Measurements from ENCODE around the gene TAMALIN. TPM values are rescaled to one million over a fixed set of nuclear protein-coding genes. Genes with fewer than 3 reads are reported as not detected.

Gene TAMALIN
- total RNA-seq, 6 experiments from 2014 or later, result 0.24 to 1.00 (median 0.69) TPM

- no peak overlapping the region for H3K27ac Mint-ChIP-seq
- H3K36me3 Mint-ChIP-seq (ENCODE audit: low read depth), result no peaks in the 10 kb centered on the region
- H3K9me3 Mint-ChIP-seq, result no peaks in the 10 kb centered on the region
- no peak for DNase-seq
- no peak for TF ChIP-seq CTCF (IDR thresholded peaks at IDR 0.05)
- H3K4me1 Mint-ChIP-seq (ENCODE audit: low read depth), result no peaks in the 10 kb centered on the region; the same call in 1 of the 2 replicates
- H3K27me3 Mint-ChIP-seq (ENCODE audit: insufficient read depth), result no peaks in the 10 kb centered on the region
- H3K4me3 Mint-ChIP-seq, result no peak overlapping the region
Measured at GRCh38 chr12:52013626-52014310, 7.0 kb downstream of the TAMALIN start.

GRCh38 chr12:52014567-52015530, 8.1 kb downstream of the TAMALIN start:
- H3K4me1 Mint-ChIP-seq (ENCODE audit: low read depth), result no peaks in the 10 kb centered on the region; the same call in 1 of the 2 replicates
- DNase-seq, result no peak
- H3K36me3 Mint-ChIP-seq (ENCODE audit: low read depth), result no peaks in the 10 kb centered on the region
- no peak overlapping the region for H3K4me3 Mint-ChIP-seq
- H3K9me3 Mint-ChIP-seq, result no peaks in the 10 kb centered on the region
- H3K27ac Mint-ChIP-seq, result no peak overlapping the region
- peaks cover 3% of the 10 kb centered on the region; the same call in 1 of the 2 replicates for H3K27me3 Mint-ChIP-seq (ENCODE audit: insufficient read depth)
- no peak for TF ChIP-seq CTCF (IDR thresholded peaks at IDR 0.05)

GRCh38 chr12:52015532-52016041, 8.8 kb downstream of the TAMALIN start:
- Mint-ChIP-seq H3K36me3 (ENCODE audit: low read depth) (no peaks in the 10 kb centered on the region), H3K4me1 (ENCODE audit: low read depth) (peaks cover 7% of the 10 kb centered on the region), H3K27ac (no peak overlapping the region), H3K27me3 (ENCODE audit: insufficient read depth) (peaks cover 3% of the 10 kb centered on the region; the same call in 1 of the 2 replicates), H3K4me3 (no peak overlapping the region), H3K9me3 (no peaks in the 10 kb centered on the region)
- DNase-seq, result no peak
- no peak for TF ChIP-seq CTCF (IDR thresholded peaks at IDR 0.05)

- no peak for TF ChIP-seq CTCF (IDR thresholded peaks at IDR 0.05)
- peaks cover 3% of the 10 kb centered on the region; the same call in 1 of the 2 replicates for H3K27me3 Mint-ChIP-seq (ENCODE audit: insufficient read depth)
- H3K4me1 Mint-ChIP-seq (ENCODE audit: low read depth), result peaks cover 8% of the 10 kb centered on the region
- H3K27ac Mint-ChIP-seq, result no peak overlapping the region
- no peaks in the 10 kb centered on the region for H3K36me3 Mint-ChIP-seq (ENCODE audit: low read depth)
- H3K4me3 Mint-ChIP-seq, result no peak overlapping the region
- DNase-seq, result no peak
- no peaks in the 10 kb centered on the region for H3K9me3 Mint-ChIP-seq
Measured at GRCh38 chr12:52018433-52019112, 11.8 kb downstream of the TAMALIN start.

GRCh38 chr12:52019113-52019770, 12.5 kb downstream of the TAMALIN start:
- H3K27ac Mint-ChIP-seq, result no peak overlapping the region
- no peaks in the 10 kb centered on the region for H3K36me3 Mint-ChIP-seq (ENCODE audit: low read depth)
- no peaks in the 10 kb centered on the region for H3K9me3 Mint-ChIP-seq
- TF ChIP-seq CTCF (IDR thresholded peaks at IDR 0.05), result no peak
- H3K27me3 Mint-ChIP-seq (ENCODE audit: insufficient read depth), result peaks cover 4% of the 10 kb centered on the region
- no peak for DNase-seq
- H3K4me1 Mint-ChIP-seq (ENCODE audit: low read depth), result peaks cover 13% of the 10 kb centered on the region
- H3K4me3 Mint-ChIP-seq, result no peak overlapping the region
